H1 (cell line): Measurements from ENCODE around the gene COL4A1. TPM values are rescaled to one million over a fixed set of nuclear protein-coding genes. Genes with fewer than 3 reads are reported as not detected.

Source experiments
- CHD7 ChIP-seq: fragments of 300-600 bp; sonication (generic); IDR thresholded peaks from 2 replicates; pipeline ENCODE4 v1.7.1; 2012; ENCODE audit warnings: low read length, moderate library complexity, mild to moderate bottlenecking, inconsistent platforms; ENCODE audit not compliant: insufficient replicate concordance
- HDAC6 ChIP-seq: IDR thresholded peaks from one replicate; pipeline ENCODE4 v1.7.1; 2012; ENCODE audit warnings: low read depth, mild to moderate bottlenecking, inconsistent platforms, low read length, moderate library complexity
- polyA plus RNA-seq, 7 experiments: library from polyadenylated mRNA; depleted of rRNA in 3 of 7; stranded (reverse) in 5 of 7; unstranded in 2 of 7; fragments of >200 nt in 5 of 7; fragments of 200-250 nt in 2 of 7; gene quantifications; 1 replicate in 5 of 7; 2 replicates in 1 of 7; 4 replicates in 1 of 7; pipeline versions ENCODE4 v1.2.1 to v1.2.3, GENCODE V29; 2011 to 2013; ENCODE audit warnings: missing spikeins in 2 of 7, mixed read lengths in 2 of 7
- total RNA-seq: library from RNA; stranded (reverse); fragmentation: NEBNext Ultra II Directional; extraction: Animal tissue kit (Norgen Biotek cat#: 25700); gene quantifications from 2 replicates; pipeline ENCODE4 v1.2.1, GENCODE V29; 2021

Gene COL4A1
- total and polyA plus RNA-seq, 2 of the 8 experiments (the other 6 are each of a cell fraction or from before 2014, with no cell fraction given), result 30.7 to 82.0 TPM

DNA sequence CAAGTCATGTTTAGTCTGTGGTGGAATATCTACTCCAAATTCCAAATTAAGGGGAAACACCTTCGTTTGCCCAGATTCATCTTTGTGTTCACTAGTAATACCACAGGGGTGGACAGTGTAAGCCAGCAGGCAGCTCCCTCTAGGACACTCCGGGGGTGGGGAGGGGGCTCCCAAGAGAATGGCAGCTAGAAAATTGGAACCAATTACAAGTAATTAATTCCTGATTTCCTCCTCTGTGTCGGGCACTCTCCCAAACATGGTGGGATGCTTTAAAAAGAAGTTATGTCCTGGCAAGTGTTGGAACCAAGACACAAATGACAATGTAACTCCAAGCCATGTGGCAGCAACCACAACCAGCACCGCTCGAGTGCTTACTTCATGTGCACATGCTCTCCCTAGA lies 5.9 kb downstream of the COL4A1 start (continued):
- no peak for TF ChIP-seq CHD7
- TF ChIP-seq HDAC6, result no peak
